Esophagus muscularis mucosa (tissue), 3 donors: ENCODE data around the gene ACOXL.

Experiments
- POLR2A ChIP-seq: fragments of 450-650 bp; IDR thresholded peaks from one replicate; pipeline ENCODE4 v1.6.1; 2017; ENCODE audit warnings: antibody characterized with exemption, moderate library complexity, mild to moderate bottlenecking, low read depth
- TF ChIP-seq, protein P1 (sequence below), 3 experiments: fragments of 200-600 bp in 2 of 3; fragments of 450-650 bp in 1 of 3; sonication (generic) in 2 of 3; IDR thresholded peaks; one replicate each; pipeline ENCODE4 v1.5.1; 2017 to 2019; ENCODE audit warnings: antibody characterized with exemption in 3 of 3, mild to moderate bottlenecking in 2 of 3, moderate library complexity in 1 of 3

DNA sequence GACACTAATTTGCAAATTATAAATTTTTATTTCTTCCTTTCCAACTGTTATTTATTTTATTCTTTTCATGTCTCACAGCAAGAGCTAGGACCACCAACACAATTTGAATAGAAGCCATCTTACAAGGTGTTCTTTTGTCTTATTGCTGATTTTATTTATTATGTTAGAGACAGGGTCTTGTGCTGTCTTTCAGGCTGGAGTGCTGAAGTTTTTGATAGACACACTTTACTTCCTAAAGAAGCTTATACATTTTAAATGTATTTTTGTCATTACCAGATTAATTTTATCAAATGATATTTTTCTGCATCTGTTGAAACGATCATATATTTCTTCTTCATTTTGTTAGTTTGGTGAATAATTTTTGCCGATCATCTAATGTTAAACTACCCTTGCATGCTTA is 258.1 kb downstream of the ACOXL start:
- no peak for TF ChIP-seq POLR2A
- TF ChIP-seq, protein P1, sequence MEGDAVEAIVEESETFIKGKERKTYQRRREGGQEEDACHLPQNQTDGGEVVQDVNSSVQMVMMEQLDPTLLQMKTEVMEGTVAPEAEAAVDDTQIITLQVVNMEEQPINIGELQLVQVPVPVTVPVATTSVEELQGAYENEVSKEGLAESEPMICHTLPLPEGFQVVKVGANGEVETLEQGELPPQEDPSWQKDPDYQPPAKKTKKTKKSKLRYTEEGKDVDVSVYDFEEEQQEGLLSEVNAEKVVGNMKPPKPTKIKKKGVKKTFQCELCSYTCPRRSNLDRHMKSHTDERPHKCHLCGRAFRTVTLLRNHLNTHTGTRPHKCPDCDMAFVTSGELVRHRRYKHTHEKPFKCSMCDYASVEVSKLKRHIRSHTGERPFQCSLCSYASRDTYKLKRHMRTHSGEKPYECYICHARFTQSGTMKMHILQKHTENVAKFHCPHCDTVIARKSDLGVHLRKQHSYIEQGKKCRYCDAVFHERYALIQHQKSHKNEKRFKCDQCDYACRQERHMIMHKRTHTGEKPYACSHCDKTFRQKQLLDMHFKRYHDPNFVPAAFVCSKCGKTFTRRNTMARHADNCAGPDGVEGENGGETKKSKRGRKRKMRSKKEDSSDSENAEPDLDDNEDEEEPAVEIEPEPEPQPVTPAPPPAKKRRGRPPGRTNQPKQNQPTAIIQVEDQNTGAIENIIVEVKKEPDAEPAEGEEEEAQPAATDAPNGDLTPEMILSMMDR (IDR thresholded peaks at IDR 0.05) = no peak
